Spleen (tissue), 13 donors: ENCODE results near the gene TREML2. TPM values are rescaled to one million over a fixed set of nuclear protein-coding genes. Genes with fewer than 3 reads are reported as not detected.
A peak's percentile ranks its signal among the peaks of the same experiment; 100 is the strongest.
"Not testable (repeated sequence)": the region's sequence is repeated elsewhere in the genome, so short reads cannot be mapped to it uniquely, and the experiment has no call there.

Experiments
- DNase-seq: peaks from one replicate; pipeline ENCODE4 v3.0.0-alpha.2; 2020
- H3K27ac ChIP-seq, 8 donors: fragments of 200-600 bp; sonication (generic) in 7 of 8; 1 replicate in 4 of 8; 2 replicates in 4 of 8; pipeline versions ENCODE4 v1.5.0 to v1.8.0; 2016 to 2021; ENCODE audit warnings: inconsistent platforms in 4 of 8, mild to moderate bottlenecking in 4 of 8, moderate library complexity in 1 of 8
- H3K27me3 ChIP-seq, 7 donors: fragments of 200-600 bp; sonication (generic) in 6 of 7; replicated peaks in 1 of 7; 1 replicate in 4 of 7; 2 replicates in 3 of 7; pipeline versions ENCODE4 v1.5.0 to v1.8.0; 2016 to 2021; ENCODE audit warnings: inconsistent platforms in 3 of 7, mild to moderate bottlenecking in 1 of 7
- H3K36me3 ChIP-seq, 6 donors: fragments of 200-600 bp; sonication (generic) in 5 of 6; 1 replicate in 4 of 6; 2 replicates in 2 of 6; pipeline versions ENCODE4 v1.5.0 to v1.8.0; 2016 to 2021; ENCODE audit warnings: inconsistent platforms in 2 of 6
- H3K4me1 ChIP-seq, 6 donors: fragments of 200-600 bp; sonication (generic) in 5 of 6; 1 replicate in 3 of 6; 2 replicates in 3 of 6; pipeline versions ENCODE4 v1.5.0 to v1.8.0; 2016 to 2021; ENCODE audit warnings: inconsistent platforms in 3 of 6
- H3K4me3 ChIP-seq, 8 donors: fragments of 200-600 bp; sonication (generic) in 7 of 8; 1 replicate in 4 of 8; 2 replicates in 4 of 8; pipeline versions ENCODE4 v1.5.0 to v1.8.0; 2016 to 2021; ENCODE audit warnings: inconsistent platforms in 4 of 8, mild to moderate bottlenecking in 4 of 8, moderate library complexity in 2 of 8
- H3K9me3 ChIP-seq, 8 donors: fragments of 200-600 bp; sonication (generic) in 7 of 8; 1 replicate in 4 of 8; 2 replicates in 4 of 8; pipeline versions ENCODE4 v1.5.0 to v1.8.0; 2016 to 2021; ENCODE audit warnings: inconsistent platforms in 4 of 8
- POLR2A ChIP-seq, 3 donors: fragments of 450-650 bp; IDR thresholded peaks; one replicate each; pipeline ENCODE4 v1.5.1; 2017; ENCODE audit warnings: antibody characterized with exemption in 3 of 3, mild to moderate bottlenecking in 1 of 3
- POLR2AphosphoS5 ChIP-seq, 3 donors: sonication (generic); formaldehyde crosslinking; IDR thresholded peaks; one replicate each; pipeline ENCODE4 v1.5.1; 2017; ENCODE audit warnings: antibody characterized with exemption in 3 of 3
- WGBS, 5 donors: extraction: QIAGEN DNeasy Blood & Tissue Kit in 3 of 5; methylation state at CpG; one replicate each; pipeline versions ENCODE4 v1.1.5 to v1.1.7; 2013 to 2018; 5-methylcytosine and 5-hydroxymethylcytosine counted together
- intact Hi-C: fragments of 100-400 bp; cut with DNase I; formaldehyde crosslinking; loops from one replicate; pipeline ENCODE4 v1.15.0; 2023; ENCODE audit warnings: low total_unique reads
- long read RNA-seq, 2 donors: transcript quantifications; one replicate each; lab custom pipeline, GENCODE V29; 2026
- polyA plus RNA-seq, 3 donors: library from polyadenylated mRNA; stranded (reverse); fragments of 200-250 nt; gene quantifications; one replicate each; pipeline ENCODE4 v1.2.1, GENCODE V29; 2013
- total RNA-seq, 7 donors: library from RNA; depleted of rRNA in 3 of 7; stranded (reverse); fragments of >200 nt in 3 of 7; fragmentation: NEBNext Ultra II Directional in 4 of 7; extraction: Animal tissue kit (Norgen Biotek cat#: 25700) in 4 of 7; gene quantifications; one replicate each; pipeline versions ENCODE4 v1.1.0 to v1.2.1, GENCODE V29; 2016 to 2021
- TF ChIP-seq, protein P1 (sequence below), 11 experiments: fragments of 200-600 bp in 7 of 11; fragments of 450-650 bp in 4 of 11; sonication (generic) in 4 of 11; IDR thresholded peaks in 8 of 11; conservative IDR thresholded peaks in 3 of 11; 1 replicate in 7 of 11; 2 replicates in 4 of 11; pipeline versions ENCODE4 v1.4.0 to v1.8.0; 2016 to 2021; ENCODE audit warnings: antibody characterized with exemption in 11 of 11, inconsistent platforms in 4 of 11, mild to moderate bottlenecking in 1 of 11
- donor health status: healthy with polysubstance abuse.
- donor health status: DM: no; HTN: no; CAD: no; lungs with moderate emphysema.
- donor health status: DM: no; HTN: no; CAD: no.
- donor health status: Bipolar disorder and iron deficiency.
- donor health status: healthy.
- donor health status: DM: no; HTN: no; CAD: no.
- donor health status: DM: yes; HTN: yes; CAD: no.

TREML2 gene
- total RNA-seq (10 to 100 TPM in 5 of 7 donors, 1 to 10 TPM in 2; 7.4 to 28.8 (median 12.2) TPM), polyA plus RNA-seq (1 to 10 TPM; 1.9 to 5.4 (median 4.6) TPM)
- long read RNA-seq, donor 1, result 0 reads
- long read RNA-seq, donor 2, partial matches to known transcripts, result 0 of 1 reads
- long read RNA-seq, donor 2, other reads (novel, unspliced or antisense), result 0 of 1 reads

GRCh38 chr6:41200901-41201763, at the start of gene TREML2:
Gene TREML2 (minus strand): TSS chr6:41201149. CDS start chr6:41201008, 141 bp downstream.
- peak; percentile 92 for DNase-seq
- H3K27me3 ChIP-seq, result no peaks in the 10 kb centered on the region

GRCh38 chr6:41247882-41248705, 47.1 kb upstream of the TREML2 start:
- Histone ChIP-seq H3K27me3 (peaks cover 0 to 11% (median 0%) of the 10 kb centered on the region in 7 donors), H3K27ac (no peak overlapping the region), H3K4me3 (no peak overlapping the region), H3K4me1 (no peaks in the 10 kb centered on the region), H3K36me3 (no peaks in the 10 kb centered on the region), H3K9me3 (no peaks in the 10 kb centered on the region)
- DNase-seq, result no peak
- TF ChIP-seq POLR2AphosphoS5 (IDR thresholded peaks at IDR 0.05) (no peak), POLR2A (IDR thresholded peaks at IDR 0.05) (no peak)
- TF ChIP-seq, protein P1, sequence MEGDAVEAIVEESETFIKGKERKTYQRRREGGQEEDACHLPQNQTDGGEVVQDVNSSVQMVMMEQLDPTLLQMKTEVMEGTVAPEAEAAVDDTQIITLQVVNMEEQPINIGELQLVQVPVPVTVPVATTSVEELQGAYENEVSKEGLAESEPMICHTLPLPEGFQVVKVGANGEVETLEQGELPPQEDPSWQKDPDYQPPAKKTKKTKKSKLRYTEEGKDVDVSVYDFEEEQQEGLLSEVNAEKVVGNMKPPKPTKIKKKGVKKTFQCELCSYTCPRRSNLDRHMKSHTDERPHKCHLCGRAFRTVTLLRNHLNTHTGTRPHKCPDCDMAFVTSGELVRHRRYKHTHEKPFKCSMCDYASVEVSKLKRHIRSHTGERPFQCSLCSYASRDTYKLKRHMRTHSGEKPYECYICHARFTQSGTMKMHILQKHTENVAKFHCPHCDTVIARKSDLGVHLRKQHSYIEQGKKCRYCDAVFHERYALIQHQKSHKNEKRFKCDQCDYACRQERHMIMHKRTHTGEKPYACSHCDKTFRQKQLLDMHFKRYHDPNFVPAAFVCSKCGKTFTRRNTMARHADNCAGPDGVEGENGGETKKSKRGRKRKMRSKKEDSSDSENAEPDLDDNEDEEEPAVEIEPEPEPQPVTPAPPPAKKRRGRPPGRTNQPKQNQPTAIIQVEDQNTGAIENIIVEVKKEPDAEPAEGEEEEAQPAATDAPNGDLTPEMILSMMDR (IDR thresholded peaks at IDR 0.05 in 8 of 11, conservative IDR thresholded peaks at IDR 0.05 in 3 of 11), result no peak
- intact Hi-C loops, result no loop called here
- 69 to 82% (median 79%) methylated on average over 6 to 7 of the region's 7 CpGs for WGBS, 5 donors

More at GRCh38 chr6:41200901-41201763, at the start of gene TREML2:
- peaks cover 0 to 19% (median 0%) of the 10 kb centered on the region in 6 donors for H3K36me3 ChIP-seq
- peak within 1 kb of the TSS in 7 of 8 donors; percentile 18 to 68 (median 35) for H3K4me3 ChIP-seq
- intact Hi-C loops, result no loop called here
- TF ChIP-seq POLR2AphosphoS5 (IDR thresholded peaks at IDR 0.05), result peak; percentile 61 to 79 (median 75)
- TF ChIP-seq, protein P1 (IDR thresholded peaks at IDR 0.05 in 8 of 11, conservative IDR thresholded peaks at IDR 0.05 in 3 of 11), result no peak
- WGBS, 5 donors, result 22 to 49% (median 31%) methylated on average over 10 to 12 of the region's 12 CpGs
- H3K9me3 ChIP-seq, result no peaks in the 10 kb centered on the region
- H3K27ac ChIP-seq, result peak within 1 kb of the TSS; percentile 77 to 97 (median 94)
- H3K4me1 ChIP-seq, result peaks cover 11 to 70% (median 43%) of the 10 kb centered on the region in 6 donors

GRCh38 chr6:41247288-41247865, 46.4 kb upstream of the TREML2 start:
- DNase-seq, result no peak
- TF ChIP-seq POLR2AphosphoS5 (IDR thresholded peaks at IDR 0.05) (no peak), POLR2A (IDR thresholded peaks at IDR 0.05) (no peak)
- TF ChIP-seq, protein P1 (IDR thresholded peaks at IDR 0.05 in 8 of 11, conservative IDR thresholded peaks at IDR 0.05 in 3 of 11), result no peak

DNA sequence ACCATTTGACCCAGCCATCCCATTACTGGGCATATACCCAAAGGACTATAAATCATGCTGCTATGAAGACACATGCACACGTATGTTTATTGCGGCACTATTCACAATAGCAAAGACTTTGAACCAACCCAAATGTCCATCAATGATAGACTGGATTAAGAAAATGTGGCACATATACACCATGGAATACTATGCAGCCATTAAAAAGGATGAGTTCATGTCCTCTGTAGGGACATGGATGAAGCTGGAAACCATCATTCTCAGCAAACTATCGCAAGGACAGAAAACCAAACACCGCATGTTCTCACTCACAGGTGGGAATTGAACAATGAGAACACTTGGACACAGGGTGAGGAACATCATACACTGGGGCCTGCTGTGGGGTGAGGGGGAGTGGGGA, 45.6 kb upstream of the TREML2 start:
- H3K27me3 ChIP-seq, intact Hi-C loops, H3K36me3 ChIP-seq, H3K4me3 ChIP-seq, H3K9me3 ChIP-seq, H3K27ac ChIP-seq, H3K4me1 ChIP-seq, DNase-seq: not testable (repeated sequence)
- WGBS, 5 donors, result 90 to 100% (median 98%) methylated on average over 2 to 4 of the region's 4 CpGs

More at GRCh38 chr6:41247288-41247865, 46.4 kb upstream of the TREML2 start:
- H3K4me1 ChIP-seq, result no peaks in the 10 kb centered on the region
- peaks cover 0 to 11% (median 0%) of the 10 kb centered on the region in 7 donors for H3K27me3 ChIP-seq
- H3K9me3 ChIP-seq, result no peaks in the 10 kb centered on the region
- H3K4me3 ChIP-seq, result no peak overlapping the region
- intact Hi-C loops, result no loop called here
- no peak overlapping the region for H3K27ac ChIP-seq
- 52 to 73% (median 59%) methylated on average over 7 to 9 of the region's 9 CpGs for WGBS, 5 donors
- no peaks in the 10 kb centered on the region for H3K36me3 ChIP-seq
